ENCODE data around the gene ENDOD1.
A peak's percentile ranks its signal among the peaks of the same experiment; 100 is the strongest.

ENDOD1 gene

DNA sequence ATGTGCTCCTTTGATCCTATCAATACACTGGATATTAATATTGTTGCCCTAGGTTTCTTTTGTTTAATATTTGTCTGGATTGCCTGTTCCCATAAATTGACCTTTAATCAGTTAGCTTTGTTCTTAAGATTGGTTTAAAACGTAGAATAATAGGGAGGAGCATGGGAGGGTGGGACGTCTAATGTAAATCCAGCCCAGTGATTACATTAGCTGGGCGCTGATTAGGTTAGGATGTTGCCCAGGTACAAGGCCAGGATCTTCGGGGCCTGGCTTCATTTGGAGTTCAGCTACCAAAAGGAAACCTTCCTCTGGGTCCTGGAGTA is 23.0 kb upstream of the ENDOD1 start, which contains the start of gene SRSF8:
Gene SRSF8 (plus strand): TSS at position 204 of the 323 bp plus-strand sequence. CDS start 308 bp downstream, outside the sequence.
- H3K36me3 ChIP-seq (replicated peaks; ENCODE audit: insufficient read depth, low read length): no peaks in the 10 kb centered on the region; the same call in 1 of the 2 replicates
- no peaks in the 10 kb centered on the region for H3K4me1 ChIP-seq (ENCODE audit: low read length)
- no peaks in the 10 kb centered on the region for H3K27me3 ChIP-seq (replicated peaks; ENCODE audit: insufficient read depth, low read length)
- peak within 1 kb of the TSS; percentile 86 for H3K4me2 ChIP-seq (ENCODE audit: low read depth, low read length)
- peak; percentile 67 for DNase-seq
- no peaks in the 10 kb centered on the region for H4K20me1 ChIP-seq (ENCODE audit: insufficient read depth, low read length)
- H3K9me3 ChIP-seq (replicated peaks; ENCODE audit: insufficient read depth, low read length): no peaks in the 10 kb centered on the region
- TF ChIP-seq EZH2phosphoT487 (IDR thresholded peaks at IDR 0.05; ENCODE audit: low read length): no peak
- TF ChIP-seq EZH2 (optimal IDR thresholded peaks at IDR 0.05; ENCODE audit: low read depth, low read length): no peak
- TF ChIP-seq, protein P1, sequence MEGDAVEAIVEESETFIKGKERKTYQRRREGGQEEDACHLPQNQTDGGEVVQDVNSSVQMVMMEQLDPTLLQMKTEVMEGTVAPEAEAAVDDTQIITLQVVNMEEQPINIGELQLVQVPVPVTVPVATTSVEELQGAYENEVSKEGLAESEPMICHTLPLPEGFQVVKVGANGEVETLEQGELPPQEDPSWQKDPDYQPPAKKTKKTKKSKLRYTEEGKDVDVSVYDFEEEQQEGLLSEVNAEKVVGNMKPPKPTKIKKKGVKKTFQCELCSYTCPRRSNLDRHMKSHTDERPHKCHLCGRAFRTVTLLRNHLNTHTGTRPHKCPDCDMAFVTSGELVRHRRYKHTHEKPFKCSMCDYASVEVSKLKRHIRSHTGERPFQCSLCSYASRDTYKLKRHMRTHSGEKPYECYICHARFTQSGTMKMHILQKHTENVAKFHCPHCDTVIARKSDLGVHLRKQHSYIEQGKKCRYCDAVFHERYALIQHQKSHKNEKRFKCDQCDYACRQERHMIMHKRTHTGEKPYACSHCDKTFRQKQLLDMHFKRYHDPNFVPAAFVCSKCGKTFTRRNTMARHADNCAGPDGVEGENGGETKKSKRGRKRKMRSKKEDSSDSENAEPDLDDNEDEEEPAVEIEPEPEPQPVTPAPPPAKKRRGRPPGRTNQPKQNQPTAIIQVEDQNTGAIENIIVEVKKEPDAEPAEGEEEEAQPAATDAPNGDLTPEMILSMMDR (IDR thresholded peaks at IDR 0.05; ENCODE audit: low read length): no peak
- H3K79me2 ChIP-seq (ENCODE audit: low read length): peaks cover 40% of the 10 kb centered on the region
- H3K4me3 ChIP-seq (ENCODE audit: low read length): peak within 1 kb of the TSS; percentile 100
- H3K9ac ChIP-seq (ENCODE audit: low read length): peak within 1 kb of the TSS; percentile 98
- H3K9me2 ChIP-seq (replicated peaks; ENCODE audit: insufficient read depth, low read length): no peaks in the 10 kb centered on the region
- peaks cover 28% of the 10 kb centered on the region for H3F3A ChIP-seq (ENCODE audit: insufficient read depth, low read length)
- peak within 1 kb of the TSS; percentile 89 for H3K27ac ChIP-seq (ENCODE audit: low read length)
- peak within 1 kb of the TSS; percentile 85 for H2AFZ ChIP-seq (ENCODE audit: low read length)

DNA sequence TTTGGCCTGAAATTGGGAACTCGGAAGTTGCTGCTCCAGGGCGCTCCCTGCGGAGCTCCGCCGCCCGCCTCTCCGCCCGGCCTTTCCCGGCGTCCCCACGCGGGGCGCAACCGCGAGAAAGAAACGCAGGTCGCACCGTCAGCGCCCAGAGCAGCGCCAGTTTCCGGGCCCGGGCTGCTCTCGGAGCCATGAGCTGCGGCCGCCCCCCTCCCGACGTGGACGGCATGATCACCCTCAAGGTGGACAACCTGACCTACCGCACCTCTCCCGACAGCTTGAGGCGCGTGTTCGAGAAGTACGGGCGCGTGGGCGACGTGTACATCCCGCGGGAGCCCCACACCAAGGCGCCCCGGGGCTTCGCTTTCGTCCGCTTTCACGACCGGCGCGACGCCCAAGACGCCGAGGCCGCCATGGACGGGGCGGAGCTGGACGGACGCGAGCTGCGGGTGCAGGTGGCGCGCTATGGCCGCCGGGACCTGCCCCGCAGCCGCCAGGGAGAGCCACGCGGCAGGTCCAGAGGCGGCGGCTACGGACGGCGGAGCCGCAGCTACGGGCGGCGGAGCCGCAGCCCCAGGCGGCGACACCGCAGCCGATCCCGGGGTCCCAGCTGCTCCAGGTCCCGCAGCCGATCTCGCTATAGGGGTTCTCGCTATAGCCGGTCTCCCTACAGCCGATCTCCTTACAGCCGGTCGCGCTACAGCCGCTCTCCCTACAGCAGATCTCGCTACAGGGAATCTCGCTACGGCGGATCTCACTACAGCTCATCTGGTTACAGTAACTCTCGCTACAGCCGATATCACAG is 22.4 kb upstream of the ENDOD1 start:
- H3K4me1 ChIP-seq (ENCODE audit: low read length): no peaks in the 10 kb centered on the region
- H3K4me2 ChIP-seq (ENCODE audit: low read depth, low read length): peak overlapping the region; percentile 86
- H3K4me3 ChIP-seq (ENCODE audit: low read length): peak overlapping the region; percentile 100
- H3F3A ChIP-seq (ENCODE audit: insufficient read depth, low read length): peaks cover 28% of the 10 kb centered on the region
- peak; percentile 86 for DNase-seq
- H3K79me2 ChIP-seq (ENCODE audit: low read length): peaks cover 40% of the 10 kb centered on the region
- no peak for TF ChIP-seq EZH2 (optimal IDR thresholded peaks at IDR 0.05; ENCODE audit: low read depth, low read length)
- TF ChIP-seq, protein P1 (IDR thresholded peaks at IDR 0.05; ENCODE audit: low read length): peak; percentile 41
- peak overlapping the region; percentile 85 for H2AFZ ChIP-seq (ENCODE audit: low read length)
- peak overlapping the region; percentile 89 for H3K27ac ChIP-seq (ENCODE audit: low read length)
- no peaks in the 10 kb centered on the region for H3K9me2 ChIP-seq (replicated peaks; ENCODE audit: insufficient read depth, low read length)
- peak overlapping the region; percentile 98 for H3K9ac ChIP-seq (ENCODE audit: low read length)
- H3K36me3 ChIP-seq (replicated peaks; ENCODE audit: insufficient read depth, low read length): no peaks in the 10 kb centered on the region; the same call in 1 of the 2 replicates
- no peaks in the 10 kb centered on the region for H3K27me3 ChIP-seq (replicated peaks; ENCODE audit: insufficient read depth, low read length)
- H3K9me3 ChIP-seq (replicated peaks; ENCODE audit: insufficient read depth, low read length): no peaks in the 10 kb centered on the region
- no peaks in the 10 kb centered on the region for H4K20me1 ChIP-seq (ENCODE audit: insufficient read depth, low read length)

DNA sequence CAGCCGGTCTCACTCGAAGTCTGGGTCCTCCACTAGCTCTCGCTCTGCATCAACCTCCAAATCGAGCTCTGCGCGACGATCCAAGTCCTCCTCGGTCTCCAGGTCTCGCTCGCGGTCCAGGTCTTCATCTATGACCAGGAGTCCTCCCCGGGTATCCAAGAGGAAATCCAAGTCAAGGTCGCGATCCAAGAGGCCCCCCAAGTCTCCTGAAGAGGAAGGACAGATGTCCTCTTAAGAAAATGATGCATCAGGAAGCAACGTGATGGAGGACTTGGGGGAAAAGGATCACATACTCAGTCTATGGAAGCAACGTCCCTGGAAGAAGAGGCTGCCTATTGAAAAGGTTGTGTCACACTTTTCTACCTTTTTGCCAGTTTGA is 21.8 kb upstream of the ENDOD1 start:
- no peaks in the 10 kb centered on the region; the same call in 1 of the 2 replicates for H3K36me3 ChIP-seq (replicated peaks; ENCODE audit: insufficient read depth, low read length)
- peaks cover 40% of the 10 kb centered on the region for H3K79me2 ChIP-seq (ENCODE audit: low read length)
- no peaks in the 10 kb centered on the region for H3K27me3 ChIP-seq (replicated peaks; ENCODE audit: insufficient read depth, low read length)
- no peak for DNase-seq
- H4K20me1 ChIP-seq (ENCODE audit: insufficient read depth, low read length): no peaks in the 10 kb centered on the region
- H3K9me3 ChIP-seq (replicated peaks; ENCODE audit: insufficient read depth, low read length): no peaks in the 10 kb centered on the region
- peaks cover 28% of the 10 kb centered on the region for H3F3A ChIP-seq (ENCODE audit: insufficient read depth, low read length)
- no peaks in the 10 kb centered on the region for H3K9me2 ChIP-seq (replicated peaks; ENCODE audit: insufficient read depth, low read length)
- H3K4me2 ChIP-seq (ENCODE audit: low read depth, low read length): peak overlapping the region; percentile 86
- peak overlapping the region; percentile 98 for H3K9ac ChIP-seq (ENCODE audit: low read length)
- peak overlapping the region; percentile 89 for H3K27ac ChIP-seq (ENCODE audit: low read length)
- TF ChIP-seq EZH2phosphoT487 (IDR thresholded peaks at IDR 0.05; ENCODE audit: low read length) (no peak), EZH2 (optimal IDR thresholded peaks at IDR 0.05; ENCODE audit: low read depth, low read length) (no peak)
- TF ChIP-seq, protein P1 (IDR thresholded peaks at IDR 0.05; ENCODE audit: low read length): no peak
- H3K4me3 ChIP-seq (ENCODE audit: low read length): peak overlapping the region; percentile 100
- peak overlapping the region; percentile 85 for H2AFZ ChIP-seq (ENCODE audit: low read length)
- no peaks in the 10 kb centered on the region for H3K4me1 ChIP-seq (ENCODE audit: low read length)

Data from MM.1S (cell line).